Activated CD4-positive, alpha-beta T cell treated with anti-CD3 and anti-CD28 coated beads, Interleukin-2, Interleukin-6, amounts not matched to agents 100 ng/mL and 50 ng/mL, durations not matched to agents 16 hours and 8 hours (primary cell): Measurements from ENCODE around the gene HAUS3.
"Not testable (repeated sequence)": the region's sequence is repeated elsewhere in the genome, so short reads cannot be mapped to it uniquely, and the experiment has no call there.

Experiments used
- DNase-seq: peaks from one replicate; pipeline ENCODE4 v3.0.0-alpha.2; 2020

Gene HAUS3

GRCh38 chr4:2251073-2251794, 9.3 kb upstream of the HAUS3 start:
- no peak for DNase-seq

GRCh38 chr4:2250357-2251072, 8.6 kb upstream of the HAUS3 start:
- DNase-seq: no peak

GRCh38 chr4:2249526-2250356, 7.8 kb upstream of the HAUS3 start:
- no peak for DNase-seq

GRCh38 chr4:2248821-2249261, 6.9 kb upstream of the HAUS3 start:
- DNase-seq: no peak

- no peak for DNase-seq
These were observed 6.3 kb upstream of the HAUS3 start for GRCh38 chr4:2248044-2248780.

GRCh38 chr4:2247128-2248043, 5.5 kb upstream of the HAUS3 start:
- no peak for DNase-seq

GRCh38 chr4:2246384-2247127, 4.6 kb upstream of the HAUS3 start:
- DNase-seq: no peak

- no peak for DNase-seq
These were observed 3.9 kb upstream of the HAUS3 start for GRCh38 chr4:2245787-2246275.

- no peak for DNase-seq
These were observed 3.3 kb upstream of the HAUS3 start for GRCh38 chr4:2245057-2245786.

- no peak for DNase-seq
These were observed 1.9 kb upstream of the HAUS3 start for GRCh38 chr4:2243681-2244380.

- peak; percentile 20 for DNase-seq
These were observed 918 bp downstream of the HAUS3 start for GRCh38 chr4:2241003-2241402.

- no peak for DNase-seq
These were observed 4.8 kb downstream of the HAUS3 start for GRCh38 chr4:2236944-2237666.

GRCh38 chr4:2231082-2231481, 10.8 kb downstream of the HAUS3 start:
- DNase-seq: no peak

- DNase-seq: no peak
These were observed 15.7 kb downstream of the HAUS3 start for GRCh38 chr4:2226261-2226660.

GRCh38 chr4:2222838-2223237, 19.1 kb downstream of the HAUS3 start:
- DNase-seq: no peak

- DNase-seq: not testable (repeated sequence)
These were observed 20.5 kb downstream of the HAUS3 start for GRCh38 chr4:2221378-2221777.

GRCh38 chr4:2220016-2220630, 21.8 kb downstream of the HAUS3 start:
- peak; percentile 82 for DNase-seq

GRCh38 chr4:2219233-2219760, 22.6 kb downstream of the HAUS3 start:
- no peak for DNase-seq
